CD4-positive, CD25-positive, alpha-beta regulatory T cell (primary cell): ENCODE data around the gene UGT1A9. TPM values are rescaled to one million over a fixed set of nuclear protein-coding genes. Genes with fewer than 3 reads are reported as not detected.

Experiments
- ATAC-seq, 2 donors: fragments of 150-1000 bp; cut with Tn5 transposase; one replicate each; pipeline ENCODE4 v1.10.0; 2021; ENCODE audit warnings: low read depth in 2 of 2, moderate number of reproducible peaks in 2 of 2, moderate library complexity in 1 of 2
- DNase-seq, 3 donors: peaks; one replicate each; pipeline versions ENCODE4 v3.0.0 to v3.0.0-alpha.2; 2012 to 2022; ENCODE audit warnings: mixed read lengths in 1 of 3
- H3K27ac ChIP-seq: one replicate; pipeline ENCODE4 v1.7.0; 2013; ENCODE audit warnings: mild to moderate bottlenecking, low read length; ENCODE audit not compliant: insufficient read depth, poor library complexity, severe bottlenecking
- H3K27me3 ChIP-seq: one replicate; pipeline ENCODE4 v1.7.0; 2013; ENCODE audit warnings: low read length; ENCODE audit not compliant: control insufficient read depth, insufficient read depth
- H3K36me3 ChIP-seq: one replicate; pipeline ENCODE4 v1.7.0; 2013; ENCODE audit warnings: mild to moderate bottlenecking, low read length, moderate library complexity; ENCODE audit not compliant: control insufficient read depth, insufficient read depth
- H3K4me1 ChIP-seq: 2 replicates; pipeline ENCODE4 v1.7.0; 2013; ENCODE audit warnings: mild to moderate bottlenecking, low read length; ENCODE audit not compliant: insufficient read depth, control insufficient read depth, poor library complexity, severe bottlenecking
- H3K4me3 ChIP-seq: one replicate; pipeline ENCODE4 v1.7.0; 2013; ENCODE audit warnings: low read depth, mild to moderate bottlenecking, low read length, moderate library complexity
- H3K9me3 ChIP-seq, 2 experiments: 1 replicate in 1 of 2; 2 replicates in 1 of 2; pipeline ENCODE4 v1.7.0; 2013; ENCODE audit warnings: low read length in 2 of 2, mild to moderate bottlenecking in 1 of 2, moderate library complexity in 1 of 2; ENCODE audit not compliant: control insufficient read depth in 2 of 2
- H3K27ac Mint-ChIP-seq, 3 donors: one replicate each; pipeline ENCODE4 v1.8.0; 2020 to 2022; ENCODE audit warnings: mild to moderate bottlenecking in 3 of 3, mixed read lengths in 3 of 3, moderate library complexity in 2 of 3
- H3K27me3 Mint-ChIP-seq: one replicate; pipeline ENCODE4 v1.8.0; 2022; ENCODE audit warnings: mild to moderate bottlenecking, mixed read lengths
- H3K36me3 Mint-ChIP-seq: one replicate; pipeline ENCODE4 v1.8.0; 2020; ENCODE audit warnings: mixed read lengths
- H3K4me1 Mint-ChIP-seq, 4 donors: one replicate each; pipeline ENCODE4 v1.8.0; 2020 to 2022; ENCODE audit warnings: mixed read lengths in 4 of 4, mild to moderate bottlenecking in 1 of 4
- H3K4me3 Mint-ChIP-seq, 4 donors: one replicate each; pipeline ENCODE4 v1.8.0; 2020 to 2022; ENCODE audit warnings: mild to moderate bottlenecking in 4 of 4, mixed read lengths in 4 of 4, moderate library complexity in 3 of 4
- H3K9me3 Mint-ChIP-seq, 7 donors: one replicate each; pipeline ENCODE4 v1.8.0; 2020 to 2022; ENCODE audit warnings: mixed read lengths in 7 of 7, mild to moderate bottlenecking in 3 of 7, moderate library complexity in 2 of 7
- polyA plus RNA-seq, 4 donors: library from polyadenylated mRNA; unstranded; fragments of 300-500 nt; fragmentation: Illumina TruSeq; gene quantifications; one replicate each; pipeline ENCODE4 v1.2.3, GENCODE V29; 2021
- total RNA-seq: library from RNA; stranded (reverse); gene quantifications from one replicate; pipeline ENCODE4 v1.2.3, GENCODE V29; 2022

UGT1A9 gene
- total and polyA plus RNA-seq, 5 donors from 2014 or later = not detected

- H3K36me3 ChIP-seq = no peaks in the 10 kb centered on the region
- H3K27me3 Mint-ChIP-seq = peaks cover 7% of the 10 kb centered on the region
- H3K27ac Mint-ChIP-seq = peak overlapping the region in 1 of 3 donors; percentile 92
These were observed 30.5 kb downstream of the UGT1A9 start for GRCh38 chr2:233702238-233702637.

GRCh38 chr2:233705911-233706506 is 34.3 kb downstream of the UGT1A9 start:
- Histone ChIP-seq H3K27me3 (peaks cover 9% of the 10 kb centered on the region), H3K27ac (no peak overlapping the region), H3K4me1 (no peaks in the 10 kb centered on the region), H3K4me3 (no peak overlapping the region), H3K36me3 (no peaks in the 10 kb centered on the region), H3K9me3 (no peaks in the 10 kb centered on the region)
- Mint-ChIP-seq H3K27ac (no peak overlapping the region), H3K36me3 (no peaks in the 10 kb centered on the region), H3K4me1 (no peaks in the 10 kb centered on the region), H3K9me3 (peaks cover 0 to 5% (median 0%) of the 10 kb centered on the region in 7 donors), H3K27me3 (peaks cover 20% of the 10 kb centered on the region), H3K4me3 (no peak overlapping the region)
- DNase-seq (no peak), ATAC-seq (no peak)

More at GRCh38 chr2:233702238-233702637, 30.5 kb downstream of the UGT1A9 start:
- H3K4me3 ChIP-seq = no peak overlapping the region
- no peak overlapping the region for H3K27ac ChIP-seq
- H3K4me1 ChIP-seq = no peaks in the 10 kb centered on the region
- peaks cover 0 to 6% (median 0%) of the 10 kb centered on the region in 7 donors for H3K9me3 Mint-ChIP-seq
- peaks cover 2% of the 10 kb centered on the region for H3K27me3 ChIP-seq
- DNase-seq (no peak), ATAC-seq (no peak)
- no peaks in the 10 kb centered on the region for H3K4me1 Mint-ChIP-seq
- no peak overlapping the region for H3K4me3 Mint-ChIP-seq
- H3K36me3 Mint-ChIP-seq = no peaks in the 10 kb centered on the region
- no peaks in the 10 kb centered on the region for H3K9me3 ChIP-seq

- Mint-ChIP-seq H3K27me3 (peaks cover 19% of the 10 kb centered on the region), H3K27ac (no peak overlapping the region), H3K36me3 (no peaks in the 10 kb centered on the region), H3K4me1 (no peaks in the 10 kb centered on the region), H3K9me3 (peaks cover 0 to 5% (median 0%) of the 10 kb centered on the region in 7 donors), H3K4me3 (no peak overlapping the region)
- no peaks in the 10 kb centered on the region for H3K36me3 ChIP-seq
- no peaks in the 10 kb centered on the region for H3K9me3 ChIP-seq
- DNase-seq = no peak
- H3K27me3 ChIP-seq = peaks cover 9% of the 10 kb centered on the region
- no peaks in the 10 kb centered on the region for H3K4me1 ChIP-seq
- no peak for ATAC-seq
- no peak overlapping the region for H3K4me3 ChIP-seq
- H3K27ac ChIP-seq = no peak overlapping the region
These were observed 35.0 kb downstream of the UGT1A9 start for GRCh38 chr2:233706720-233707119.

GRCh38 chr2:233707940-233708644 is 36.4 kb downstream of the UGT1A9 start:
- H3K9me3 ChIP-seq = no peaks in the 10 kb centered on the region
- Mint-ChIP-seq H3K4me3 (no peak overlapping the region), H3K4me1 (no peaks in the 10 kb centered on the region), H3K27me3 (peaks cover 13% of the 10 kb centered on the region), H3K36me3 (no peaks in the 10 kb centered on the region), H3K9me3 (peaks cover 0 to 5% (median 0%) of the 10 kb centered on the region in 7 donors), H3K27ac (no peak overlapping the region)
- no peaks in the 10 kb centered on the region for H3K4me1 ChIP-seq
- ATAC-seq = no peak
- no peak overlapping the region for H3K27ac ChIP-seq
- peaks cover 9% of the 10 kb centered on the region for H3K27me3 ChIP-seq
- no peak for DNase-seq
- no peak overlapping the region for H3K4me3 ChIP-seq
- no peaks in the 10 kb centered on the region for H3K36me3 ChIP-seq

- Histone ChIP-seq H3K9me3 (no peaks in the 10 kb centered on the region), H3K27ac (no peak overlapping the region), H3K27me3 (peaks cover 9% of the 10 kb centered on the region), H3K36me3 (no peaks in the 10 kb centered on the region), H3K4me3 (no peak overlapping the region), H3K4me1 (no peaks in the 10 kb centered on the region)
- H3K9me3 Mint-ChIP-seq = peaks cover 0 to 4% (median 0%) of the 10 kb centered on the region in 7 donors
- H3K4me1 Mint-ChIP-seq = no peaks in the 10 kb centered on the region
- H3K27me3 Mint-ChIP-seq = peaks cover 13% of the 10 kb centered on the region
- DNase-seq = no peak
- no peak overlapping the region for H3K4me3 Mint-ChIP-seq
- no peaks in the 10 kb centered on the region for H3K36me3 Mint-ChIP-seq
- H3K27ac Mint-ChIP-seq = no peak overlapping the region
- ATAC-seq = no peak
These were observed 37.2 kb downstream of the UGT1A9 start for GRCh38 chr2:233708942-233709341.

GRCh38 chr2:233711312-233712008 is 39.8 kb downstream of the UGT1A9 start:
- DNase-seq (peak; percentile 29 to 52 (median 40)), ATAC-seq (peak in 1 of 2 donors; percentile 53)
- Histone ChIP-seq H3K27ac (no peak overlapping the region), H3K27me3 (peaks cover 9% of the 10 kb centered on the region), H3K36me3 (no peaks in the 10 kb centered on the region), H3K4me1 (no peaks in the 10 kb centered on the region), H3K9me3 (no peaks in the 10 kb centered on the region), H3K4me3 (no peak overlapping the region)
- Mint-ChIP-seq H3K4me3 (no peak overlapping the region), H3K27me3 (peaks cover 20% of the 10 kb centered on the region), H3K9me3 (peaks cover 0 to 1% (median 0%) of the 10 kb centered on the region in 7 donors), H3K36me3 (no peaks in the 10 kb centered on the region), H3K27ac (no peak overlapping the region), H3K4me1 (no peaks in the 10 kb centered on the region)

- Histone ChIP-seq H3K27ac (no peak within 1 kb of the TSS), H3K4me1 (no peaks in the 10 kb centered on the region), H3K9me3 (no peaks in the 10 kb centered on the region), H3K36me3 (no peaks in the 10 kb centered on the region), H3K4me3 (no peak within 1 kb of the TSS), H3K27me3 (peaks cover 9% of the 10 kb centered on the region)
- ATAC-seq (no peak), DNase-seq (no peak)
- Mint-ChIP-seq H3K9me3 (peaks cover 0 to 1% (median 0%) of the 10 kb centered on the region in 7 donors), H3K4me1 (no peaks in the 10 kb centered on the region), H3K27ac (no peak within 1 kb of the TSS), H3K27me3 (peaks cover 24% of the 10 kb centered on the region), H3K36me3 (no peaks in the 10 kb centered on the region), H3K4me3 (no peak within 1 kb of the TSS)
These were observed 41.0 kb downstream of the UGT1A9 start, which contains the start of gene UGT1A5 for GRCh38 chr2:233712611-233713261. Gene UGT1A5, plus strand, starts transcription at chr2:233712907. Its CDS starts 85 bp downstream, at chr2:233712992.
